ENCODE measurements around the gene PTPRM.

Gene PTPRM

GRCh38 chr18:7789856-7790552 is 222.9 kb downstream of the PTPRM start:
- no peak for DNase-seq (ENCODE audit: low read depth in 2 of 2, low spot score in 1 of 2)

DNA sequence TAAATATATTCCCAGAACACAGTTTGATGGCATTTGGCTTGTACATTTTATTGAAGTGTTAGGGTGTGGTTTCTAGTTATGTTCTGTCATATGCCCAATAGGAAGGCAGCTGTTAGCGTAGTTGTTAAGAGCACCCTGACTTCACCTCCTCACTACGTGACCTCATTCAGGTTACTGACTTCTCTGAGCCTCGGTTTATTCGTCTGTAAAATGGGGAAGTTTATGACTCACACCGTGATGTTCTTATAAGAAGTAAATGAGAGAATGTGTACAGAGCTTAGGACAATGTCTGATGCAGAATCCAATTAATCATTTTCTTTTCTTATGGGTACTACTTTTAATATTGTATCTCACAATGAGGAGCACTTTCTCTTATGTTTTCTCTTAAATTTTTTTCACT is 226.0 kb downstream of the PTPRM start:
- no peak for DNase-seq (ENCODE audit: low read depth in 2 of 2, low spot score in 1 of 2)

GRCh38 chr18:7803956-7804469 is 236.9 kb downstream of the PTPRM start:
- no peak for DNase-seq (ENCODE audit: low read depth in 2 of 2, low spot score in 1 of 2)

GRCh38 chr18:7805096-7805495 is 238.0 kb downstream of the PTPRM start:
- no peak for DNase-seq (ENCODE audit: low read depth in 2 of 2, low spot score in 1 of 2)

- no peak for DNase-seq (ENCODE audit: low read depth in 2 of 2, low spot score in 1 of 2)
Measured at GRCh38 chr18:7805880-7806279, 238.8 kb downstream of the PTPRM start.

DNA sequence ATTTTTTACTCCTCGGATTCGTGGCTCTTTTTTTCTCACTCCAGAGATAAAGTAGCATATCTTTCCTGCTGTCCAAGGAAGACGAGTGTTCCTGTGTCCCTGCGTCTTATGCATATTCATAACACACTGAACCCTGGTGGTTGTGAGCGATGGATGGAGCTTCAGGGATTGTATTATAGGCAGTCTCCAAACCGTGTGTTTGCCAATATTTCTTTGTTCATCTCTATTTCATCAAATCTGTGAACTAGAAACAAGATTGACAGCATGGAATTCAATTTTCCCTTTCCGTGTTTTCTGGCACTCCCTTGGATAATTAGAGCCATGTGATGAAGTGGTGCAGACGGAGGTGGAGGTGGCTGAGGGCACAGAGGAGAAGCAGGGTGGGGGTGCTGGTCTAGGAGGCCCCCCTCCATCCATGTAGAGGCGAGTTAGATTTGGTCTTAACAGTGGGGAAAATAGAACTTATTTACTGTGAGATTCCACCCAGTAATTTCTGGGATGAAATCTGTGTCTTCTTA is 240.9 kb downstream of the PTPRM start:
- no peak for DNase-seq (ENCODE audit: low read depth in 2 of 2, low spot score in 1 of 2)

- DNase-seq (ENCODE audit: low read depth in 2 of 2, low spot score in 1 of 2): no peak
Measured at GRCh38 chr18:7808992-7809391, 241.9 kb downstream of the PTPRM start.

- DNase-seq (ENCODE audit: low read depth in 2 of 2, low spot score in 1 of 2): no peak
Measured at GRCh38 chr18:7809455-7809854, 242.3 kb downstream of the PTPRM start.

DNA sequence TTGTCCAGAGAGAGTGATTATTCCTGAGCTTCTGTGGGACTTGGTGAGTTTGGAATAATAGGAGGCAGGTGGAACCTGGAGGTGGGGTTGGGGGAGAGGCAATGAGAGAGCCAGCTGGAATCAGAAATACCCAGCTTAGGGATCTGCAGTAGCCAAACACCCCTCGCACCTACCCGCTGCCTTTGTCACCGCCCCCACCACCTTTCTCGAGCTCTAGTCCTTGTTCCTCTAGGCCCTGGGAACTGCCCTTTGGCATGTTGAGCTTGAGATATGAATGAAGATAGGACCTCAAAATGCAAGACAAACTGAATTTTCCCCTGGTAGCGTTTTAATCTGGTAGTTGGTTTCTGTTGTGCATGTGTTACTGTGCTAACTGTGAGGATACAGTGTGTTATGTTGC is 242.9 kb downstream of the PTPRM start:
- DNase-seq (ENCODE audit: low read depth in 2 of 2, low spot score in 1 of 2): no peak

- DNase-seq (ENCODE audit: low read depth in 2 of 2, low spot score in 1 of 2): no peak
Measured at GRCh38 chr18:7812431-7813063, 245.4 kb downstream of the PTPRM start.

GRCh38 chr18:7813131-7813530 is 246.0 kb downstream of the PTPRM start:
- DNase-seq (ENCODE audit: low read depth in 2 of 2, low spot score in 1 of 2): no peak

- DNase-seq (ENCODE audit: low read depth in 2 of 2, low spot score in 1 of 2): no peak
Measured at GRCh38 chr18:7814754-7815315, 247.7 kb downstream of the PTPRM start.

DNA sequence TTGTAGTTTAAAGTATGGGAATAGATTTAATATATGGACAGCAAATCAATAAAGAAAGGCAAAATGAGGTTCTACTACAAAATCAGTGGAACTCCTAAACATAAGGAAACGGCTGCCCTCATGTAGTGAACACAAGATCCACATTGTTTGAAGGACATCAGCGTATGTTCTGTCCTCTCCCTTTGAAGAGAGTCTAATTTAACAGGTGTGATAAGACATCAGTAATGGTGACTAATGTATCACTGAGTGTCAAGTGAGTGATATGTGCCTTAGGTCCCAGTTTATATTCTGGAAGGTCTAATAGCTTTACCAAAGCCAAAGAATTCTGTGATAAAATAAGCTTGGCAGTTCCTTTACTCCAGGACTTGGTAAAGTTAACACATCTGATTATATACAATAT is 248.7 kb downstream of the PTPRM start:
- DNase-seq (ENCODE audit: low read depth in 2 of 2, low spot score in 1 of 2): no peak

- DNase-seq (ENCODE audit: low read depth in 2 of 2, low spot score in 1 of 2): no peak
Measured at GRCh38 chr18:7817575-7818230, 250.6 kb downstream of the PTPRM start.

DNA sequence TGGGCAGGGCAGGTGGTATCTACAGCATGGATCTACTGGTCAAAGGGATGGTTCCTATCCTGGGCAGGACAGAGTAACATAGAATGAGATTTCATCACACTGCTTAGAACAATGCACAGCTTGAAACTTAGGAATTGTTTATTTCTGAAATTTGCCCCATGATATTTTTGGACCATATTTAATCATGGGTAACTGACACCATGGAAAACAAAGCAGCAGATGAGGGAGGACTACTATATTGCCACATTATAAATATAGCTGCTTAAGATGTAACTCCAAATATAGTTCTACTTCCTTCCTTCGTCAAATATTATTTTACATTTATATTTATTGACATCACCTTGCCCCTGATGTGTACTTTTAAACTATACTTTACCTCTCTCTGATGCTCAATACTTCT is 254.7 kb downstream of the PTPRM start:
- DNase-seq (ENCODE audit: low read depth in 2 of 2, low spot score in 1 of 2): no peak

DNA sequence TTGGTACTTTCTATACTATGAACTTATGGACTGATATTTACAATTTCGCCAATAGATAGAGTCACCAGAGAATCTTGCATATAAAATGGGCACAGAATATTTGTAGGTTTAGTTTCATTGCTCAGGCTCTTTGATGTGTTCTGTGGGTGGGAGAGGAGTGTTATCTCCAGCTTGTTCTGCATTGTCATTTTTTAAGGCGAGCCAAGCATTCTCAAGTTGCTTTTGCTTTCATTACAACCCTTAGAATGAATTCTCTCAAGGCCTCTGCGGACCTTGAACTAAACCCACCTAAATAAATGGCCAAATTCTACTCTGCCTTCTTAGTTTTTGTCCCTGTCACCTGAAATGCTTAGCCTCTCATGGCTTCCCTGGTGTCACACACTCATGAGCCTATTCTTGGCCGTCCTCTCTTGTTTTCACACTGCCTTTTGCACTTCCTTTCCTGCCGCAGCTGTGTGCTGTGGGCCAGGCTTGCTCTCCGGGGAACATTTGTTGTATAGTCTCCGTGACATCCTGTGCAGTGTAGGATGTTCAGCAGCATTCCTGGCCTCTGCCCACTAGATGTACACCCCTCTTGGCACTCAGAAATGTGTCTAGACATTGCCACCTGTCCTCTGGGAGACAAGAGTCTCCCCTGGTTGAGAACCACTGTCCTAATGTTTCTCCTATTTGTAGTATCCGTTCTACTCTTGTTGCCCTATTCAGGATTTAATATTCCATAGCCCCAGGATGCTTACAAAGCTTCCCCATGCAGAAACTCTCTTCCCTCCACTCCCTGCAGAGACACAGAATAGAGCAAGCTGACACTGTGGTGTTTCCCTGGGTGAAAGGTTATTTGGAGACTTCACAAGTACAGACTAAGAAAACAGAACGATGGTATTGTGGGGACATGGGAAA is 255.6 kb downstream of the PTPRM start:
- no peak for DNase-seq (ENCODE audit: low read depth in 2 of 2, low spot score in 1 of 2)

- no peak for DNase-seq (ENCODE audit: low read depth in 2 of 2, low spot score in 1 of 2)
Measured at GRCh38 chr18:7824970-7825369, 257.9 kb downstream of the PTPRM start.

DNA sequence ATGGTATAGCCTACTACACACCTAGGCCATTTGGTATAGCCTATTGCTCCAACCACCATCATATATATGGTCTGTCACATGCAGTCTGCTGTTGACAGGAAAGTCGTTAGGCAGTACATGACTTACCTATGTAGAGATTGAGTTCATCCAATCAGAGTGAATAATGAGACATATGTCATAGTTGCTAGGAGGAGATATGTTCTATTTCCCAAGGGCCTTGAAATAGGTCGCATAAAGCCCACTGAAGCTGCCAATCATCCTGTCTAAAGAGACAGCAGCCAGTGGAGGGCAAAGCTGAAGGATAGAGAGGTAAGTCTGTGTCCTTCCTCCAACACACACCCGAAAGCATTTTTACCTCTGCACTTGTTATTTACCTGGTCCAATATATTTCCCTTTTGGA is 263.4 kb downstream of the PTPRM start:
- no peak for DNase-seq (ENCODE audit: low read depth in 2 of 2, low spot score in 1 of 2)

DNA sequence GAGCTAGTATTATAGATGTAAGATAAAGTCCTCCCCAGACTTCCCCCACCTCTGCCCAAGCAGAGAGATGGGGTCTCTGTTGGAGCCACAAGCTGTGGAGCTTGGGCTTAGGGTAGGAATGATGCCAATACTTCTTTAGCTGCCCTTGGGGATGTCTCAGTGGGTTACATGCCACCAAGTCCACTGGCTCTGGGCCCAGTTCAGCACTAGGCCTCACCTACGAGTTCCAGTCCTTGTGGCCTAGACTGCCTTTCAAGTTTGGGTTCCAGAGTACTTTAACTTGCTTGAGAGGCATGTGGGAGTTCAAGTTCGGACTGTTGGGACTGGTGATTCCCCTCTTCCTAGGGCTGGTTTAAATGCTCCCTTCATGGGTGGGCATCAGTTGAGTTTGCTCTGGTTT is 272.4 kb downstream of the PTPRM start:
- DNase-seq (ENCODE audit: low read depth in 2 of 2, low spot score in 1 of 2): no peak

DNA sequence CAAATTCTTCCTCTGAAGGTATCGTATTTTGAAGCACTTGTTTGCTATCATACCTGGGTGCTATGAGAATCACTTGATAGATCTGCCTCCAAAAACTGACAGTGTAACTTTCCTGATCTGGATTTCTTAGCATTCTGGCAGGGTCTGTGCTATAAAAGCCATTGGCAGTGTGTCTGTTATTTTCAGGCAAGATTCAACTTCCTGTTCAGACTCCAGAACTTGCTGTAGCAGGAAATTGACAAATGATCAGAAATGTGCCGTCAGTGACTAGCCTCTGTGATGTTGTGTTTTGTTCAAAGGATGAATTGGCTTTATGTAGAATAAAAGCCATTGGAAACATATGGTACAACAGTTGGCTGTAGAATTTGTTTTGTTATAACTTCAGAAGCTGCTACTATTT is 273.3 kb downstream of the PTPRM start:
- DNase-seq (ENCODE audit: low read depth in 2 of 2, low spot score in 1 of 2): no peak

GRCh38 chr18:7844017-7844416 is 276.9 kb downstream of the PTPRM start:
- DNase-seq (ENCODE audit: low read depth in 2 of 2, low spot score in 1 of 2): no peak

Data from stimulated activated CD8-positive, alpha-beta memory T cell treated with anti-CD3 and anti-CD28 coated beads, Interleukin-4, amount 100 ng/mL, for 4 hours (primary cell).